Keratinocyte (primary cell): ENCODE measurements around the gene C11orf91. TPM values are rescaled to one million over a fixed set of nuclear protein-coding genes. Genes with fewer than 3 reads are reported as not detected.

Experiments used
- DNase-seq: peaks from one replicate; pipeline ENCODE4 v3.0.0-alpha.2; 2011; ENCODE audit warnings: low read depth, missing footprints, low spot score
- FAIRE-seq: peaks from 2 replicates; lab custom pipeline; 2011; peaks lifted over from hg19 to GRCh38; lab: Jason Lieb, UNC
- H2AFZ ChIP-seq: 2 replicates; pipeline ENCODE4 v1.6.0; 2012; ENCODE audit warnings: low read length, control low read depth, inconsistent platforms; ENCODE audit not compliant: control insufficient read depth
- H3K27ac ChIP-seq: 2 replicates; pipeline ENCODE4 v1.5.1; 2011; ENCODE audit warnings: low read length; ENCODE audit not compliant: control insufficient read depth, insufficient read depth
- H3K27me3 ChIP-seq: 3 replicates; pipeline ENCODE4 v1.6.0; 2011; ENCODE audit warnings: low read length; ENCODE audit not compliant: control insufficient read depth, insufficient read depth; ENCODE audit errors: extremely low read depth
- H3K36me3 ChIP-seq, 2 experiments: 2 replicates in 1 of 2; 3 replicates in 1 of 2; pipeline ENCODE4 v1.5.1; 2011; ENCODE audit warnings: low read length in 2 of 2, mild to moderate bottlenecking in 1 of 2; ENCODE audit not compliant: control insufficient read depth in 2 of 2, insufficient read depth in 2 of 2; ENCODE audit errors: extremely low read depth in 1 of 2
- H3K4me1 ChIP-seq: 3 replicates; pipeline ENCODE4 v1.5.1; 2011; ENCODE audit warnings: low read length; ENCODE audit not compliant: control insufficient read depth, insufficient read depth; ENCODE audit errors: extremely low read depth
- H3K4me2 ChIP-seq: 3 replicates; pipeline ENCODE4 v1.6.0; 2011; ENCODE audit warnings: low read depth, low read length; ENCODE audit not compliant: control insufficient read depth, insufficient read depth; ENCODE audit errors: extremely low read depth
- H3K4me3 ChIP-seq, 3 experiments: fragments of 200-600 bp in 1 of 3; sonication (generic) in 1 of 3; 2 replicates in 2 of 3; 3 replicates in 1 of 3; pipeline ENCODE4 v1.5.1; 2011 to 2016; ENCODE audit warnings: low read length in 3 of 3, mild to moderate bottlenecking in 3 of 3, control low read depth in 2 of 3, inconsistent platforms in 1 of 3, low read depth in 1 of 3, mixed read lengths in 1 of 3, mixed run types in 1 of 3, moderate library complexity in 1 of 3; ENCODE audit not compliant: control insufficient read depth in 2 of 3, insufficient read depth in 2 of 3; ENCODE audit errors: extremely low read depth in 1 of 3
- H3K79me2 ChIP-seq: 2 replicates; pipeline ENCODE4 v1.6.0; 2012; ENCODE audit warnings: low read length; ENCODE audit not compliant: control insufficient read depth, insufficient read depth
- H3K9ac ChIP-seq: 3 replicates; pipeline ENCODE4 v1.6.0; 2011; ENCODE audit warnings: low read length; ENCODE audit not compliant: control insufficient read depth, insufficient read depth; ENCODE audit errors: extremely low read depth
- H3K9me1 ChIP-seq: 3 replicates; pipeline ENCODE4 v1.6.0; 2011; ENCODE audit warnings: low read length; ENCODE audit not compliant: control insufficient read depth, insufficient read depth; ENCODE audit errors: extremely low read depth
- H3K9me3 ChIP-seq: 2 replicates; pipeline ENCODE4 v1.5.1; 2012; ENCODE audit warnings: low read depth, low read length; ENCODE audit not compliant: control insufficient read depth
- H4K20me1 ChIP-seq: 3 replicates; pipeline ENCODE4 v1.6.0; 2011; ENCODE audit warnings: low read length; ENCODE audit not compliant: control insufficient read depth, insufficient read depth; ENCODE audit errors: extremely low read depth
- EZH2 ChIP-seq: IDR thresholded peaks from one replicate; pipeline ENCODE4 v1.6.1; 2012; ENCODE audit warnings: inconsistent platforms, mild to moderate bottlenecking, low read length, moderate library complexity
- dilution Hi-C: fragments of 300-500 bp; cut with MboI; formaldehyde crosslinking; loops from one replicate; pipeline ENCODE4 v1.7.0; 2020; ENCODE audit warnings: low sequenced_read_pairs; ENCODE audit not compliant: extremely low pct_ligation_motif_present
- polyA plus RNA-seq, 5 experiments: library from polyadenylated mRNA; depleted of rRNA in 3 of 5; stranded (reverse) in 3 of 5; stranded (forward) in 1 of 5; unstranded in 1 of 5; fragments of >200 nt; gene quantifications; 1 replicate in 1 of 5; 2 replicates in 3 of 5; 3 replicates in 1 of 5; pipeline versions ENCODE4 v1.2.1 to v1.2.3, GENCODE V29; 2011 to 2012; ENCODE audit warnings: missing spikeins in 2 of 5, low read depth in 1 of 5, low replicate concordance in 1 of 5
- TF ChIP-seq, protein P1 (sequence below), 3 experiments: IDR thresholded peaks in 1 of 3; conservative IDR thresholded peaks in 1 of 3; optimal IDR thresholded peaks in 1 of 3; 2 replicates in 2 of 3; 3 replicates in 1 of 3; pipeline versions ENCODE3 to v1.5.1; 2011; ENCODE audit warnings: low read length in 3 of 3, mild to moderate bottlenecking in 3 of 3, moderate library complexity in 2 of 3, control low read depth in 1 of 3, inconsistent platforms in 1 of 3; ENCODE audit not compliant: insufficient read depth in 2 of 3; ENCODE audit errors: extremely low read depth in 1 of 3

C11orf91 gene
- polyA plus RNA-seq, 1 donor (not counting 4 experiments of a cell fraction or from before 2014, with no cell fraction given) = 0.10 TPM

- H3K4me2 ChIP-seq = peak overlapping the region; percentile 58
- H3K4me3 ChIP-seq = peak overlapping the region in 1 of 3 experiments; percentile 23
- H3K27me3 ChIP-seq = no peaks in the 10 kb centered on the region
- H3K4me1 ChIP-seq = peaks cover 65% of the 10 kb centered on the region
- H3K79me2 ChIP-seq = peaks cover 91% of the 10 kb centered on the region
- FAIRE-seq (no peak), DNase-seq (peak; percentile 80)
- peak overlapping the region; percentile 42 for H3K9ac ChIP-seq
- H3K27ac ChIP-seq = peak overlapping the region; percentile 79
- H2AFZ ChIP-seq = no peak overlapping the region
- H3K9me3 ChIP-seq = no peaks in the 10 kb centered on the region
- TF ChIP-seq, protein P1, sequence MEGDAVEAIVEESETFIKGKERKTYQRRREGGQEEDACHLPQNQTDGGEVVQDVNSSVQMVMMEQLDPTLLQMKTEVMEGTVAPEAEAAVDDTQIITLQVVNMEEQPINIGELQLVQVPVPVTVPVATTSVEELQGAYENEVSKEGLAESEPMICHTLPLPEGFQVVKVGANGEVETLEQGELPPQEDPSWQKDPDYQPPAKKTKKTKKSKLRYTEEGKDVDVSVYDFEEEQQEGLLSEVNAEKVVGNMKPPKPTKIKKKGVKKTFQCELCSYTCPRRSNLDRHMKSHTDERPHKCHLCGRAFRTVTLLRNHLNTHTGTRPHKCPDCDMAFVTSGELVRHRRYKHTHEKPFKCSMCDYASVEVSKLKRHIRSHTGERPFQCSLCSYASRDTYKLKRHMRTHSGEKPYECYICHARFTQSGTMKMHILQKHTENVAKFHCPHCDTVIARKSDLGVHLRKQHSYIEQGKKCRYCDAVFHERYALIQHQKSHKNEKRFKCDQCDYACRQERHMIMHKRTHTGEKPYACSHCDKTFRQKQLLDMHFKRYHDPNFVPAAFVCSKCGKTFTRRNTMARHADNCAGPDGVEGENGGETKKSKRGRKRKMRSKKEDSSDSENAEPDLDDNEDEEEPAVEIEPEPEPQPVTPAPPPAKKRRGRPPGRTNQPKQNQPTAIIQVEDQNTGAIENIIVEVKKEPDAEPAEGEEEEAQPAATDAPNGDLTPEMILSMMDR (optimal IDR thresholded peaks at IDR 0.05 in 1 of 3, IDR thresholded peaks at IDR 0.05 in 1 of 3, conservative IDR thresholded peaks at IDR 0.05 in 1 of 3; ENCODE audit: extremely low read depth in 1 of 3, insufficient read depth in 2 of 3, low read length in 3 of 3) = no peak
- no peak for TF ChIP-seq EZH2
- H3K36me3 ChIP-seq = peaks cover 16 to 31% of the 10 kb centered on the region in 2 experiments
- peaks cover 8% of the 10 kb centered on the region for H4K20me1 ChIP-seq
- peaks cover 4% of the 10 kb centered on the region for H3K9me1 ChIP-seq
- dilution Hi-C loops = no loop called here
Observed at GRCh38 chr11:33723238-33723881, 22.7 kb upstream of the C11orf91 start.

DNA sequence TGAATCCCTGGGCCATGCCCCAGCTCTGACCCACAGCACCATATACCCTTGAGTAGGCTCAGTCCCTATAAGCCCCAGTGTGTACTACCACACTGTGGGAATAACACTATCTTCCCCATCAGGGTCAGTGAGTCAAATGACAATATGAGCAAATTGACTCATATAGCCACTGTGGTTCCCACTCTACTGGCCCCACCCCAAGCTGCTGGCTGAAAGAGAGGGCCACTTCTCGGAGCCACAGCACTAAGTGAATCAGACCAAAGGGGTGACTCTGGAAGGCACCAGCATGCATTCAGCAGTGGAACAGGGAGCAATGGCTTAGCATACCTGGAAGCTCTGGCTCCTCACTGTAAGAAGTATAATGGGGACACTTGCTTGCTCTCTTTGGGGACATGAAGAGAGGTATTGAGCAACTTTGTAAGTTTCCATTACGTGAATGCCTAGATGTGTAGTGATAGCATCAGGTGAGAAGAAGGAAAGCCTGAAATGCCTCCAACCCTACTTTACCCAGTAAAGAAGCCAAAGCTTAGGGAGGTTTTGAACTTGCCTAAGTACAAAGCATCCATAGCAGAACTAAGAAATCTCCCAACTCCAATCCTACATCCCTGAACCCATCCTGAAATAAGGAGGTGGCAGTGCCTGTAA, 22.1 kb upstream of the C11orf91 start:
- H3K9me3 ChIP-seq = no peaks in the 10 kb centered on the region
- H3K27me3 ChIP-seq = no peaks in the 10 kb centered on the region
- H3K9me1 ChIP-seq = peaks cover 4% of the 10 kb centered on the region
- FAIRE-seq (no peak), DNase-seq (no peak)
- no peak for TF ChIP-seq EZH2
- TF ChIP-seq, protein P1 (optimal IDR thresholded peaks at IDR 0.05 in 1 of 3, IDR thresholded peaks at IDR 0.05 in 1 of 3, conservative IDR thresholded peaks at IDR 0.05 in 1 of 3; ENCODE audit: extremely low read depth in 1 of 3, insufficient read depth in 2 of 3, low read length in 3 of 3) = no peak
- H2AFZ ChIP-seq = no peak overlapping the region
- H3K4me2 ChIP-seq = peak overlapping the region; percentile 58
- peaks cover 69% of the 10 kb centered on the region for H3K4me1 ChIP-seq
- no peak overlapping the region for H3K4me3 ChIP-seq
- peak overlapping the region; percentile 42 for H3K9ac ChIP-seq
- peaks cover 8% of the 10 kb centered on the region for H4K20me1 ChIP-seq
- peak overlapping the region; percentile 79 for H3K27ac ChIP-seq
- dilution Hi-C loops = no loop called here
- H3K79me2 ChIP-seq = peaks cover 88% of the 10 kb centered on the region
- peaks cover 16 to 33% of the 10 kb centered on the region in 2 experiments for H3K36me3 ChIP-seq
